Lower leg skin (tissue), 3 donors: Measurements from ENCODE around the gene SMARCA2.

Source experiments
- POLR2A ChIP-seq, 2 donors: fragments of 450-650 bp; IDR thresholded peaks; one replicate each; pipeline ENCODE4 v1.6.1; 2016 to 2017; ENCODE audit warnings: antibody characterized with exemption in 2 of 2, mild to moderate bottlenecking in 1 of 2, moderate library complexity in 1 of 2
- TF ChIP-seq, protein P1 (sequence below), 3 donors: fragments of 450-650 bp; IDR thresholded peaks; one replicate each; pipeline ENCODE4 v1.5.1; 2016; ENCODE audit warnings: antibody characterized with exemption in 3 of 3, mild to moderate bottlenecking in 3 of 3, moderate library complexity in 2 of 3

GRCh38 chr9:2161661-2162060 is 146.5 kb downstream of the SMARCA2 start:
- TF ChIP-seq, protein P1, sequence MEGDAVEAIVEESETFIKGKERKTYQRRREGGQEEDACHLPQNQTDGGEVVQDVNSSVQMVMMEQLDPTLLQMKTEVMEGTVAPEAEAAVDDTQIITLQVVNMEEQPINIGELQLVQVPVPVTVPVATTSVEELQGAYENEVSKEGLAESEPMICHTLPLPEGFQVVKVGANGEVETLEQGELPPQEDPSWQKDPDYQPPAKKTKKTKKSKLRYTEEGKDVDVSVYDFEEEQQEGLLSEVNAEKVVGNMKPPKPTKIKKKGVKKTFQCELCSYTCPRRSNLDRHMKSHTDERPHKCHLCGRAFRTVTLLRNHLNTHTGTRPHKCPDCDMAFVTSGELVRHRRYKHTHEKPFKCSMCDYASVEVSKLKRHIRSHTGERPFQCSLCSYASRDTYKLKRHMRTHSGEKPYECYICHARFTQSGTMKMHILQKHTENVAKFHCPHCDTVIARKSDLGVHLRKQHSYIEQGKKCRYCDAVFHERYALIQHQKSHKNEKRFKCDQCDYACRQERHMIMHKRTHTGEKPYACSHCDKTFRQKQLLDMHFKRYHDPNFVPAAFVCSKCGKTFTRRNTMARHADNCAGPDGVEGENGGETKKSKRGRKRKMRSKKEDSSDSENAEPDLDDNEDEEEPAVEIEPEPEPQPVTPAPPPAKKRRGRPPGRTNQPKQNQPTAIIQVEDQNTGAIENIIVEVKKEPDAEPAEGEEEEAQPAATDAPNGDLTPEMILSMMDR (IDR thresholded peaks at IDR 0.05): no peak
- no peak for TF ChIP-seq POLR2A (IDR thresholded peaks at IDR 0.05)
